GM18868 (cell line): ENCODE data around the gene IGF1R.

Source experiments
- ATAC-seq: cut with Tn5 transposase; IDR thresholded peaks from one replicate; pipeline ENCODE4 v1.9.1; 2021; ENCODE audit warnings: mild to moderate bottlenecking, moderate library complexity; ENCODE audit not compliant: unreplicated experiment

Gene IGF1R

DNA sequence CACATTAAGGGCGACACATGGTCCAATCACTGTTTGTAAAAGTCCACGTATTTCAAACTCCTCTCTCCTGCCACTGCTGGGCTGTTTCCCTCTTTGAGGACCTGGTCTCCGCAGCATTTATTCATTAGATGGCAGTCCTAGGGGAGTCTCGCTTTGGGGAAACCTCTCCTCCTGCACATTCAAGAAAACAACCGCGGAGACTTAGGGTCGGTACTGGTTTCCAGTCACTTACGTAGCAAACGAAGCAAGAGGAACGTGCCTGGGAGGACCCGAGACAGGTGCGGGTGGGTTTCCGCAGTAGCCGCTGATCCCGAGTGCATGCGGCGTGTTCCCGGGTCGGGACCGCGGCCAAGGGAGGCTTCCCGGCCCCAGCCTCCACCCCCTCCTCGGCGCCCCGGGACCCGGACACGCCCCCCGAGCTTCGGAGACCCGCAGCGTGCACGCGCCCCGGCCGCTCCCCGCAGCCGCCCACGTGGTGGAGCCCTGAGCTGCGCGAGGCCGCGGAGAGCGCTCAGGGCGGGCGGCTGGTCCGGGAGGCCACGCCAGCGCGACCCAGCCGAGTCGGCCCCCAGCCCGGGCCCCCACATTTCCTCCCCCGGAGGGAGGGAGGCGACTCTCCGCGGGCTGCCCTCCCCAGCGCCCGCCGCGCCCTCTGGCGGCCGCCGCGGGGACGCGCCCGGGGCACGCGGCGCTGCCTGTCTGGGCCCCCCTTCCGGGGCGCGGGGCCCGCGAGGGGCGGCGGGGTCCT, 1.1 kb upstream of the IGF1R start:
- peak; percentile 53 for ATAC-seq

DNA sequence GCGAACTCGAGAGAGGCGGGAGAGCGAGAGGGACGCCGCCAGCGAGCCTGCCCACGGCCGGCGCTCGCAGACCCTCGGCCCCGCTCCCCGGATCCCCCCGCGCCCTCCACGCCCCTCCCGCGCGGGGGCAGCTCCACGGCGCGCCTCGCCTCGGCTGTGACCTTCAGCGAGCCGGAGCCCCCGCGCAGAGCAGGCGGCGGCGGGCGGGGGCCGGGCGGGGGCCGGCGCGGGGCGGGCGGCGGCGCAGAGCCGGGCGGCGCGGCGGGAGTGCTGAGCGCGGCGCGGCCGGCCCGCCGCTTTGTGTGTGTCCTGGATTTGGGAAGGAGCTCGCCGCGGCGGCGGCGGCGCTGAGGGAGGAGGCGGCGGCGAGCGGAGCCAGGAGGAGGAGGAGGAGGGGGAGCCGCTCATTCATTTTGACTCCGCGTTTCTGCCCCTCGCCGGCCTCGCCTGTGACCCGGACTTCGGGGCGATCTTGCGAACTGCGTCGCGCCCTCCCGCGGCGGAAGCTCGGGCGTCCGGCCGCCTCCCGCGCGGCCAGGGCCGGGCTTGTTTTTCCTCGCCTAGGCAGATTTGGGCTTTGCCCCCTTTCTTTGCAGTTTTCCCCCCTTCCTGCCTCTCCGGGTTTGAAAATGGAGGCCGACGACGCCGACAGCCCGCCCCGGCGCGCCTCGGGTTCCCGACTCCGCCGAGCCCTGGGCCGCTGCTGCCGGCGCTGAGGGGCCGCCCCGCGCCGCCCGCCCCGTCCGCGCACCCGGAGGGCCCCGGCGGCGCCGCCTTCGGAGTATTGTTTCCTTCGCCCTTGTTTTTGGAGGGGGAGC, 524 bp downstream of the IGF1R start:
- ATAC-seq: peak; percentile 18

DNA sequence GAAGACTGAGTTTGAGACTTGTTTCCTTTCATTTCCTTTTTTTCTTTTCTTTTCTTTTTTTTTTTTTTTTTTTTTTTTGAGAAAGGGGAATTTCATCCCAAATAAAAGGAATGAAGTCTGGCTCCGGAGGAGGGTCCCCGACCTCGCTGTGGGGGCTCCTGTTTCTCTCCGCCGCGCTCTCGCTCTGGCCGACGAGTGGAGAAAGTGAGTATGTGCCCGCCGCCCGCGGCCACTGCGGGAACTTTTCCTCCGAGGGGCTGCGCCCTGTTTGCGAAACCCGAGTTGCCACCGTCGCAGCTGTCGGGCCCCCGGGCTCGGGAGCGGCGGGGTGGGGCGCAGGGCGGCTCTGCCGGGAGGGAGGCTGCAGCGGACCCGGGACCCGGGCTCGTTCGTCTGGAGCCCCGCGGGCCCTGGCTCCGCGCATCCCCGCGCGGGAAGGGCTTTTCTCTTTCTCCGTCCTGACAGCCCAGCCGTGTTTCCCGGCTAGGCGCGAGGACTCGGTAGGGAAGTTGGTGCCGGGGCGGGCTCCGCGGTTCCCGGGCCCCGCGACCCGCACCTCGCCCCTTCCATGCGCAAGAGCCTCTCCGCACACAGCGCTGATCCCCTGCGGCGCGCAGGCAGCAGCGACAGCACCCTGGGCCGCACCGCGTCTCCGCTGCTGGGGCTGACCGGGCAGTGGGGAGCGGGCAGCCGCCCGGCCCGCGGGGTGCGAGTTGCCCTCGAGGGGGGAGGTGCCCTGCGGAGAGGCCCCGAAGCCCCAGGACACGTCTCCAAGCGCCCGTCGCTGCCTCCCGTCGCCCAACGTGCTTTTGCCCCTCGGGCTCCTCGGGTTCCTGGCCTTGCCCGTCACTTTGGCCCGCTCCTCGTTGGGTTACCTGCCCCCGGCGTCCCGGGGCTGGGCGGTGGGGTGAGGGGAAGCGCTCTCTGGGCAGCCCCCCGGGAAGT, 1.4 kb downstream of the IGF1R start:
- no peak for ATAC-seq

DNA sequence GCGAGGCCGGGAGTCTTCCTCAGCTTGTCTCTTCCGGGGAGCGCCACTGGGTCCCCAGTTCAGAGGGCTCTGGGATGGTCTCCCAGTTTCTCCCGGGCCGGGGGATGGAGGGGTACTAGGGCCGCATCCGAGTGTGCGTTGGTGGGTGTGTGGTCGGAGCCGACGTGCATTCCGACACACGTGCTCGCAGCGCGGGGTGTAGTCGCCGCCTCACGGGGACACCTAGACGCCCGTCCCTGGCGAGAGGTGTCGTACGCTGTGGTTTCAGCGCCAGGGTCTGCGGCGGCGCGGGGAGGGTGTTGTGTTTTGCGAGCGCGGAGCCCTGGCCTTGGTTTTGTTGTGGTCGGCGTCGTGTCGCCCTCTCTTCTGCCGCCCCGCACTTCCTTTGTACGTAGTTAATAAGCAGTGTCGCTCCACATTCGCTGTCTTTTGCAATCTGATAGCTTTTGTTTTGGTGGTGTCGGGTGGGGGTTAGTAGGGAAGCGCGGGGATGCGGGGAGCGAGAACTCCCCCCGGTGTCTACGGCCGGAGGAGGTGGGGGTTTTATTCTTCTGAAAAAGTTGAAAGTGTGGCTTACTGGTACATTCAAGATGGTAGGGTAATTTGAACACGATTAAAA, 2.2 kb downstream of the IGF1R start:
- ATAC-seq: no peak

DNA sequence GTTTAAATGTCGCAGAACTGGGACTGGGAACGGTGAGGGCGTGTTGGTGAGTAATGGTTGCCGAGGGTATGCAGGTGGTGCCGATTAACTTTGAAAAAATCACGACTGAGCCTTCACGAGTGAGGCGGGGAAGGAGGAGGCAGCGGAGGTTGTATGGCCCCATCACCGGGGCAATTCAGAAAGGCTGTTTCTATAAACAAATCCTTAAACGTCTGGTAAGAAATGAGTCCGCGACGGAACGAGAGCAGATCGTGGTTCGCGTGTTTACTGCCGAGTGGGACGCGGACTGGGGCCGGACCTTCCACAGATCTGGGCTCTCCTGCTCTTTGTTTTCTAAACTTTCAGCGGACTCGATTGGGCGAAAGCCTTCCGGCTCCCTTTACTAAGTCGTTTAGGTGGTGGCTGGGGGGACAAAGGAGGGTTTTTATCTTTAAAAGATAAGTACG, 2.7 kb downstream of the IGF1R start:
- ATAC-seq: no peak

DNA sequence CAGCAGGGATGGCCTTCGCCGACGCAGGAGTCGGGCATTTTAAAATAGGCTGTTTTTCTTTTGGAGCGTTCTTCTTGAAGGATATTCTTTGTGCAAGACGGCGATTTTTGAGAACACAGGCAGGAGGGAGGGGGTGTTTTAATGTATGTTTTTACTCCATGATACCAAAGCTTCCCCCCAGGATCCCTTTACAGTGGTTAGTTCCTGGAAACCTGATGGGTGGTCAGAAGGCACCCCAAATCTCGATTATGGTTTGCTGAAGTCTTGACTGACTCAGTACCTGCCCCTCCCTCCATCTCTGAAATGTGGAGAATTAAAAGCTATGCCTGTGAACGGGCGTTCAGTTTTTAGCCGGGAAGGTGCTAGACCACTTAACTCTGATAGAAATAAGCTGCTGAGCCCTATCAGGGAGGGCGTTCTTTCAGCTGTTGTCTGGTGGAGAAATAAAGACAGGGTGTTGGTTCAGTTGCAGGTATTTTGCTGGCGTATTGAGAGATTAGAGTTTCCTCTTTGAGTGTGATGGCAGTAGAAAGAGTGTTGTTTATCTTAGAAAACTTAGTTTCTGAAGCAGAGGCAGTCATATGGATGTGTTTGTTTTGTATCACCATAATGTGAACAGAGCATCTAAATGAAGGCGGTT, 3.4 kb downstream of the IGF1R start:
- no peak for ATAC-seq

DNA sequence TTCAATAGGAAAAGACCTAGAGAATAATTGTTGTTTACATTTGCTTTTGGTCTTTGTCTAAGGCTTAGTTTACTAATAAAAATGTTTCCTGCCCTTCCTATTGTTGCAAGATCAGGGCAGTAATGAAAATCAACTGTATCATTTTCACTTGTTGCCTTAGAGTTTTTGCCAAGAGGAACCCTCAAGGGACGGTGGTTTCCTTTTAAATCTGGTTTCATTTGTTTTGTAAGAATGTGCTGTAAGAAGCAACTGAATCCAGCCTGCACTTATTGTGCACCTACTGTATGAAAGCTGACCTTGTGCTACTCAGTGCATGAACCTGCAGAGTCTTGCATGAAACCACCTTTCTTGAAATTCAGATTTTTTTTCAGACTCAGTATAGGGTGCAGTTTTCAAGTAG, 5.3 kb downstream of the IGF1R start:
- no peak for ATAC-seq

DNA sequence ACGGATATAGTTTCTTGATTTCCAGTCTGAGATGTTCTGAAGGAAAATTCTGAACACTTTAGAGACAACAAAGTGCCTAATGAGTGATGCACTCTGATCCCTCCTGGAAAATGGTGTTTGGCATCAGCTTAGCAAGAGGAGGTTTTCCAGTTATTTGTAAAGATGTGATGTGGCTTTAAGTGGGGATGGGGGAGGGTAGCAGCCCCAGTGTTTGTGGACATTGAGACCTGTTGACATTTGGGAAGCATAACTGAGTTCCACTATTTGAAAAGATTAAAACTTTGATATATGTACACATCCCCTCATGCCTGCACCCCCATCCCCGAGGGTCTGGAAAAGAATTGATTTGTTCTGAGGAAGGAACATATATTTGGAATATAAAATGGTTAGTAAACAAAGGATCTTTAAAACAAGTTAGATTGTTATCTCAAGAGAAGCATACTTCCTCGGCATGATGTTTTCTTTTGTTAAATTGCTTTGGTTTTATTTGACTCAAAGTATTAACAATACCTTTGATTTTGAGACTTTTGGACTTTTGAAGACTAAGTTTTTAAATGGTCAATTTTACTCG, 6.5 kb downstream of the IGF1R start:
- no peak for ATAC-seq

DNA sequence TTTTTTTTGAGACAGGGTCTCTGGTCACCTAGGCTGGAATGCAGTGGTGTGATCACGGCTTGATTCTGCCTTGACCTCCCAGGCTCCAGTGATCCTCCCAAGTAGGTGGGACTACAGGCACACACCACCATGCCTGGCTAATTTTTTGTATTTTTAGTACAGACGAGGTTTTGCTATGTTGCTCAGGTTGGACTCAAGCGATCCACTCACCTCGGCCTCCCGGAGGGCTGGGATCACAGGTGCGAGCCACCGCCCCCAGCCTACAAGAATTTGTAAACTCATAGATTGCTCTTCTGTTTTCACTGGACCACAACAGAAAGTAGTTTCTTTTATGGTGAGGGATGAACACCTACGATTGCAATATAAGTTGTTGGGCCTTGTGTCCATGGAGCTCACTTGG, 7.4 kb downstream of the IGF1R start:
- no peak for ATAC-seq

DNA sequence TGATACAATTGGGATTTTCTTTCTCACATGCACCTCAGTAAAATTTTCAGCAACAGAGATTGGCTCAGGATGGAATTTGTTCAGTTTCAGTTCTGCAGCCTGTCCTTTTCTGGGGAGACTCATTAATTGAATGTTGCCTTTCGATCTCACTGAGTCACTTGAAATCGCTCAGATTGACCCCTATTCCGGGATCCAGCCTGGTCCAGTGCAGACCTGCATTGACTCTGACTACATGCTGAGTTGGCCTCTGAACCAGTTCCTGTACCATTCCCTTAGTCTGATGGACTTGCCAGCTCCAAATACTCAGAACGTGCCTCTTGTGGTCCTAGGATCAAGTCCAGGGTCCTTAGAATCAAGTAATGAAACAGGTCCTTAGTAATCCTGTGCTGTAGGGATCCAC, 9.4 kb downstream of the IGF1R start:
- no peak for ATAC-seq

DNA sequence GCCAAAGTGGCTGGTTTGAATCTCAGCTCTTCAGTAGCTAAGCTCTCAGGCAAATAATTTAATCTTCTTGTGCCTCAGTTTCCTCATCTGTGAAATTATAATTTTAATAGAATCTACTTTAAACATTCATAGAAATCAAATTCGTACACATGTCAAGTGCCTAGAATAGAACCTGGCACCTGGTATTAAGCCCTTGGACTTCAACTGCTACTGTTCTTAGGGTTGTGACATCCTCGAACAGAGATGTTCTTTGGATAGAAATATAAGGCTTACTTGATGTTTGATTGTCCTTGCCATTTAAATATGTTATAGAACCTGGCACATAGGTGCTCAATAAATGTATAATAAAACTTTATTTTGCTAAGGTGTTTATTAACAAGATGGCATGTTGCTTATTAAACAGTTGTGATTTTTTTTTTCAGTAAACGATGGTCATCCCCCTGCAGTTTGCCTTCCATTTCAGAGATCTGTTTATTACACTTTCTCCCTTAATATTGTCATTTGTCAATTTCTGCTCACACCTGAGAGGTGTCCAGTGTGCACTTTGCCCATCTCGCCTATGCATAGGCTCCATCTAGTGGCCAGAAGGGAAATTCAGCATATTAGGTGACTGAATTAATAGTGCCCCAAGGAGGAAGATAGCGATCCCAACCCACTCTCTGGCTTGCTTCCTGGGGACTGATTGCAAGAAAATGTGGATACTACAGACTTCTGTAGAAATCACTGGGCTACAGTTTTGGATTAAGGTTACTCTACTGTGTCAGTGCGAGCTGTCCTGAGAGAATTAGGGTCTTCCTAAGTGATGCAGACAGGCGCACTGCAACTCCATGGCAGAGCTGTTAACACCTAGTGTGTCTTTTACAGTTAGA, 10.7 kb downstream of the IGF1R start:
- peak; percentile 91 for ATAC-seq

DNA sequence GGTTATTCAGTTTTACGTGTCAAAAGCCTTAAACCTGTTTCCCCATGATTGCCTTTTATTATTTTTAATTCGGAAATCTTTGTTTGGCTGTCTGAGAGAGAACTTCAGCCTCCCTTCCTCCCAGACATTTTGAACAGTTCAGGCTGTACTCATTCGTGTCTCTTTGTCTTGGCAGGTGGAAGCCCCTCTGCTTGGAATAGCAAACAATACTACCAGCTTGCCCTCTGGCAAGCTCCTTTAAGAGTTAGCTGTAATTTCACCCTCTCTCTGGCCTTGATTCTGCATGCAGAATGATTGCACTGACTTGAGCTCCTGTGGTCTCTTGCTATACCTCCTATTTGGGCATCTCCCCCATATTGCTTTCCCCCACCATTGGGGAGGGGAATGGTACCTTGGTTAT, 11.7 kb downstream of the IGF1R start:
- ATAC-seq: no peak

DNA sequence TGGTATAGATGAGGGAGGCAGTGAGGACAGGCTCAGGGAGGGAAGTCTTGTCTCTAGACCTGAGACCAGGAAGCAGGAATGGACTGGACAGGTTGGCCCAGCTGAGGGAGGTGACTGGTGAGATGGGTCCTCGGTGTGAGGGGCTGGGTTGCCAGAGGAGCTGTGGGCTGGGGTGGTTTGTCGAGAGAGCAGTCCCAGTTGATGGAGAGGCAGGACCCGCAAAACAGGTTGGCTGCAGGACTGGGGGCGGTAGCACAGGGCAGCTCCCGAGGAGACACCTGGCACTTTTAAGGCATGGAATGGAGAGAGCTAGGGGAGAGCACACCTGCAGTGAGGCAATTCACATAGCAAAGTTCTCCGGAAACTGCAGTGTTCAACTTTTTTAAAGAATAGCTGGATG, 14.7 kb downstream of the IGF1R start:
- ATAC-seq: no peak

DNA sequence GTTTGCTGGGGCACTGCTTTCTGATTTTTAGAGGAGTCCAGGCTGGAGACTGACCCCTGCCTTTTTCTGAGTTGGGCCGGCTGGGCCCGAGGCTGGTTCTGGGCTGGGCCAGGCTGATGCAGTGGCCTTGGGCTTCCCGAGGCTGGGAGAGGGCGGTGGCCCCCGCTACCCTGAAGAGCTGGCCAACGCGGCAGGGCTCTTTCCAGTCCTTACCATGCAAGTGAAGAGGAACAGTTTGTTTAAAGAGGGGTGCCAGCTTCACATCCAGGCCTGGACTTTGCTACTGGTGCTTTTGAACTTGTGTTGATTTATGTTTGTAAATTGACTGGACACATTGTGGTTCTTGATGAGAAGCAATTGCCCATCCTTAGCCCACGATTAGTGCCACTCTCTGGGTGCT, 15.3 kb downstream of the IGF1R start:
- ATAC-seq: no peak

DNA sequence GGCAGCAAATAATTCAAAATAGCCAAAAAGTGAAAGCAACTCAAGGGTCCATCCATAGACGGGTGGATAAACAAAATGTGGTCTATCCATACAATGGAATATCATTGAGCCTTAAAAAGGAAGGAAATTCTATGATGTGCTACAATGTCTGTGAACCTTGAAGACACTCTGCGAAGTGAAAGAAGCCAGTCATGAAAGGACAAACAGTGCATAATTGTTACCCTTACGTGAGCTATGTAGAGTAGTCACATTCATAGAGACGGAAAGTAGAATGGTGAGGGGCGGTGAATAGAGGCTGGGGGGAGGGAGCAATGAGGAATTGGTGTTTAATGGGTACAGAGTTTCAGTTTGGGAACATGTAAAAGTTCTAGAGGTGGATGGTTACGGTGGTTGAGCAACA, 18.1 kb downstream of the IGF1R start:
- no peak for ATAC-seq

DNA sequence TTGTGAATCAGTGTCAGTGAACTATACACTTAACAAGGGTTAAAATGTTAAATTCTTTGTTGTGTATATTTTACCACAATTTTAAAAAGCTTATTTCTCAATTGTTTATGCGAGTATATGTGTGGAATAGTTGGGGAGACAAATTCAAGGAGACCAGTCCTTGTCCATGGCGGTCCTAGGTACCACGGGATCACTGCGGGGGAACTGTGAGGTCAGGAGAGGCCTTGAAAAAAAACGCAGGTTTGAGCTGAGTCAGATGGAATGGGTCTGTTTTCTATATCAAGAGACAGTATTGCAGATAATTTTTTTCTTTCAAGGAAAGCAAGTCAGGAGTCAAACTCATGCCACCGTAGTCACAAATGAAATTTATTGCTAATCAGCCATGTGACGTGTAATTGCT, 18.5 kb downstream of the IGF1R start:
- no peak for ATAC-seq

DNA sequence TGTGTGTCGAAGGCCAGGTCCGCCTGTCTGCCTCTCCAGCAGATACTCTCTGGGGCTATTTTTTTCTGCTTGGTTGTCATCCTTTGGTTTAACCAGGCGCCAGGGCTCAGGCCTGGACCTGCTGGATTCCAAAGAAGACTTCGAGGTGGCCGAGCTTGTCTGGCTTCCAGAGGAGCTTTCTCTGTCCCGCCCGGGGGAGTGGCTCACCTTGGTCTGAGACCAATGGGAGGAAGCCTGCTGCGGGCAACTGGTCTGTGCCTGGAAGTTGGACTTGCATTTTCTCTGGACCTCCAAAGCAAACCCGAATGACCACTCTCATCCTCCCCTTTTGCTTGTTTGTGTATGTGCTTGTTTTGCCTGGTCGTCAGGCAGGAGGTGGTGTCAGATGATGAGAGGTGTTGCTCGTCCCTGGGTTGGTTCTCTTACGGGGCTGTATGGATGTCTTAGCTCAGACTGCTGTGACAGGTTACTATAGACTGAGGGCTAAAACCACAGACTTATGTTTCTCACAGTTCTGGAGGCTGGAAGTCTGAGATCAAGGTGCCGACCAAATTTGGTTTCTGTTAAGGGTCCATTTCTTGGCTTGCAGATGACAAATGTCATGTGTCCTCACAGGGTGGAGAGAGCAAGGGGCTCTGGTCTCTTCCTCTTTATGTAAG, 19.3 kb downstream of the IGF1R start:
- ATAC-seq: no peak

DNA sequence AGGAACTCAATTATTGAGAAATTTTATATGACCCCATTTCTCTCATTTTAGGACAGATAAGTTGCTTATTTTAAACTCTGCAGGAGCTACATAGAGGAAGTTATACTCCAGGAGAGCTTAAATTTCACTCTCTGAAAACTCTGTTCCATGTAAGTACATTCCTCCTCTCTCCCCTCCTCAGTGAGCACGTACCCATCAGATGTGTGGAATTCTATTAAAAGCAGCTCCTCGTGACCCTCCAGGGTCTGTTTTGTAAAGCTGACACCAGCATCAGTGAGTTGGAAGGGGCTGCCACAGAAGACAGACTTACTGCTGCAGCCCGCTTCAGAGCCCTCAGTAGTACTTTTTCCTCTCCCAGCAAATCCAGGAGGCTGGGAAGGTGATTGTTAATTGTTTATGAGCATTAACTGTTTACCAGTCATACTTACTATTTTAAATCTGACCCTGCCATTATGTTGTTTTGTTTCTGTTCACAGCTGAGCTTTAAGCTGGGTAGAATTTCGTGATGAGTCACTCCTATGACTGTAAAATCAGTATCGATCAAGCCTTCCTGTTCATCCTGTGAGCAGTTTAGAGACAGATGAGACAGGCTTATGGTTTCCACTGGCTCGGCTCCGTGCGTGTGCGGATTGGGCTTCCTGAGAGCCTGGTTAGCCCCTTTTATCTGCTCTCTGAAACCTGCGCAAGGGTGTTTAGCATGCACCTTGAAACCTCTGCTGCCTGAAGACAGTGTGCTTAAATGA, 20.4 kb downstream of the IGF1R start:
- peak; percentile 91 for ATAC-seq
